ENCODE measurements around the gene SHMT2.
A peak's percentile ranks its signal among the peaks of the same experiment; 100 is the strongest.

The SHMT2 gene

DNA sequence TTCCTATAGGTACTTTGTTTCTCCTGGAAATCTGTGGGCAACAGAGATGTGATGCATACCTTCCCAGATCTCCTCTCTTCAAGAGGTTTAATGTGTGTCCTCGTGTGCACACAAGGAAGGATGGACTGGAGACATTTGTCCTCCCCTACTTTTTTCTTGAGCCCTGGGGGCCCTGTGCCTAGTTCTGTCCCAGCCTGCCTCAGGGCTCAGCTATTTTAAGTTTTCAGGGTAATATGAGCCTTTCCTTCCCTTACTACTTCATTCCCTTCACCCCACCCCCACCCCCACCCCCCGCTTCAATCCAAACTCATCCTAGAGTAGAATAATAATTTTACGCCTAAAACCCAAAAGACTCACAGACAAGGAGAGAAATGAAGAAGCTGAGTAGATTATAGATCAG lies 21.0 kb downstream of the SHMT2 start:
- no peaks in the 10 kb centered on the region for H3K27me3 ChIP-seq (ENCODE audit: control insufficient read depth in 1 of 2, insufficient read depth in 1 of 2, low read length in 2 of 2)
- H3K36me3 ChIP-seq (ENCODE audit: control insufficient read depth in 1 of 2, insufficient read depth in 2 of 2, low read depth in 1 of 2, low read length in 2 of 2), result peaks cover 6 to 18% of the 10 kb centered on the region in 2 experiments
- H4K91ac ChIP-seq (ENCODE audit: low read length), result no peak overlapping the region
- H2BK12ac ChIP-seq (ENCODE audit: low read length in 2 of 2), result no peak overlapping the region
- no peaks in the 10 kb centered on the region for H3K9me3 ChIP-seq (ENCODE audit: control insufficient read depth, low read length)
- H3K14ac ChIP-seq (ENCODE audit: low read length in 2 of 2), result no peak overlapping the region
- H3K4me1 ChIP-seq (ENCODE audit: control insufficient read depth, insufficient read depth, low read depth, low read length), result no peaks in the 10 kb centered on the region
- no peak overlapping the region for H2BK15ac ChIP-seq (ENCODE audit: low read depth, poor library complexity, severe bottlenecking)
- no peak overlapping the region for H2AK5ac ChIP-seq (ENCODE audit: low read length, severe bottlenecking)
- H2AFZ ChIP-seq (ENCODE audit: low read depth, low read length), result no peak overlapping the region
- no peak overlapping the region for H3K4ac ChIP-seq (ENCODE audit: low read depth in 1 of 2, low read length in 2 of 2)
- no peaks in the 10 kb centered on the region for H3K79me1 ChIP-seq (replicated peaks; ENCODE audit: low read length, poor library complexity, severe bottlenecking)
- no peak overlapping the region for H2BK5ac ChIP-seq (ENCODE audit: low read depth, low read length, poor library complexity, severe bottlenecking)
- no peak for DNase-seq
- no peak overlapping the region for H3K9ac ChIP-seq (ENCODE audit: low read length)
- no peak overlapping the region for H3K4me3 ChIP-seq (ENCODE audit: insufficient read depth in 1 of 2, low read depth in 1 of 2, low read length in 2 of 2)
- no peak overlapping the region for H2BK120ac ChIP-seq (ENCODE audit: low read depth, low read length)
- H3K23ac ChIP-seq (ENCODE audit: low read length in 2 of 2), result no peak overlapping the region
- 98% methylated on average over 2 of the region's 3 CpGs for WGBS
- no peak overlapping the region for H3K18ac ChIP-seq (ENCODE audit: low read depth in 1 of 2, low read length in 2 of 2)
- H4K8ac ChIP-seq (ENCODE audit: low read length), result no peak overlapping the region
- H3K4me2 ChIP-seq (ENCODE audit: low read length, poor library complexity, severe bottlenecking), result no peak overlapping the region
- H3K27ac ChIP-seq (ENCODE audit: low read length, poor library complexity, severe bottlenecking), result no peak overlapping the region

GRCh38 chr12:57250956-57251355 lies 21.4 kb downstream of the SHMT2 start, which contains the start of gene STAC3:
Gene STAC3 (minus strand): TSS chr12:57251187. CDS start chr12:57249636, 1,551 bp downstream.
- peaks cover 9 to 23% of the 10 kb centered on the region in 2 experiments for H3K36me3 ChIP-seq (ENCODE audit: control insufficient read depth in 1 of 2, insufficient read depth in 2 of 2, low read depth in 1 of 2, low read length in 2 of 2)
- H2BK15ac ChIP-seq (ENCODE audit: low read depth, poor library complexity, severe bottlenecking), result no peak within 1 kb of the TSS
- no peak within 1 kb of the TSS for H2AFZ ChIP-seq (ENCODE audit: low read depth, low read length)
- no peak within 1 kb of the TSS for H4K91ac ChIP-seq (ENCODE audit: low read length)
- H3K4me1 ChIP-seq (ENCODE audit: control insufficient read depth, insufficient read depth, low read depth, low read length), result no peaks in the 10 kb centered on the region
- H3K14ac ChIP-seq (ENCODE audit: low read length in 2 of 2), result no peak within 1 kb of the TSS
- H3K79me1 ChIP-seq (replicated peaks; ENCODE audit: low read length, poor library complexity, severe bottlenecking), result no peaks in the 10 kb centered on the region
- H3K9me3 ChIP-seq (ENCODE audit: control insufficient read depth, low read length), result no peaks in the 10 kb centered on the region
- no peak within 1 kb of the TSS for H2BK120ac ChIP-seq (ENCODE audit: low read depth, low read length)
- H3K18ac ChIP-seq (ENCODE audit: low read depth in 1 of 2, low read length in 2 of 2), result no peak within 1 kb of the TSS
- H2BK12ac ChIP-seq (ENCODE audit: low read length in 2 of 2), result no peak within 1 kb of the TSS
- no peak within 1 kb of the TSS for H3K4me2 ChIP-seq (ENCODE audit: low read length, poor library complexity, severe bottlenecking)
- H3K23ac ChIP-seq (ENCODE audit: low read length in 2 of 2), result no peak within 1 kb of the TSS
- H2AK5ac ChIP-seq (ENCODE audit: low read length, severe bottlenecking), result no peak within 1 kb of the TSS
- no peak within 1 kb of the TSS for H4K8ac ChIP-seq (ENCODE audit: low read length)
- no peak within 1 kb of the TSS for H3K4ac ChIP-seq (ENCODE audit: low read depth in 1 of 2, low read length in 2 of 2)
- no peak within 1 kb of the TSS for H3K4me3 ChIP-seq (ENCODE audit: insufficient read depth in 1 of 2, low read depth in 1 of 2, low read length in 2 of 2)
- DNase-seq, result no peak
- H3K27ac ChIP-seq (ENCODE audit: low read length, poor library complexity, severe bottlenecking), result no peak within 1 kb of the TSS
- H3K27me3 ChIP-seq (ENCODE audit: control insufficient read depth in 1 of 2, insufficient read depth in 1 of 2, low read length in 2 of 2), result no peaks in the 10 kb centered on the region
- no peak within 1 kb of the TSS for H3K9ac ChIP-seq (ENCODE audit: low read length)
- H2BK5ac ChIP-seq (ENCODE audit: low read depth, low read length, poor library complexity, severe bottlenecking), result no peak within 1 kb of the TSS
- 87% methylated on average over 5 of the region's 7 CpGs for whole genome bisulfite sequencing

DNA sequence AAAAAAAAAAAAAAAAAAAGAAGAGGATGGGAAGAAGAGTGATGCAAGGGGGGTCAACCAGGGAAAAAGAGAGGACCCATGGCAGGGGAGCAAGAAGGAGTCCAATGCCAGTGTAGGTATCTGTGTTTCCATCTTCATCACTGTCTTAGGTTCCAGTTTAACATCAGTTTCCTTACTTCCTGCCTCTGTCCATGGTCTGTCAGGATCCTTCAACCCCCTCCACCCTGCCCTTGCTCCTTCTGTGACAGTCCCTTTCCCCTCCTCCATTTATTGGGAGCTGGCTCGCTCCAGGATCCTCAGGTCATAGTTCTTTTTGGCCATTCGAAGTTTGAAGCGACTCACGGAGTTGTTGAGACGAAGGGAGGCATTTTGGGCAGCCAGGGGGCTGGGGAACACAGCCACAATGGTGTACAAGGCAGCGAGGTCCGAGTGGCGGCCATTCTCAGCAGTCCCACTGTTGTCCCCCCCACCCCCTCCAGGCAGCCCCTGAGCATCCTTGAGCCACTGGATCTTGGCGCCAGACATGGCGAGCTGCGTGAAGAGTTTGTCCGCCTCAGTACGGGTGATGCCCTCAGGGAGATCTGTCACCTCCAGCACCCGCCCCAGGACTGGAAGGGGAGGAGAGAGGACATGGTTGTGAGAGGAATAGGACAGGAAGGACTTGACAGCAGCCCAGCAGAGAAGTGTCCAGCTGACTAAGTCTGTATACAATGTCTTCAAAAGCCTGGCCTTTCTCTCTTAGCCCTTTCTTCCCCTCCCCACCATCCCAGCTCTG lies 25.2 kb downstream of the SHMT2 start:
- WGBS, result 97% methylated on average over 10 of the region's 14 CpGs
- no peak for DNase-seq

GRCh38 chr12:57255916-57256315 lies 26.4 kb downstream of the SHMT2 start:
- Histone ChIP-seq H2AFZ (ENCODE audit: low read depth, low read length) (no peak overlapping the region), H3K27ac (ENCODE audit: low read length, poor library complexity, severe bottlenecking) (no peak overlapping the region), H3K23ac (ENCODE audit: low read length in 2 of 2) (no peak overlapping the region), H4K8ac (ENCODE audit: low read length) (no peak overlapping the region), H4K91ac (ENCODE audit: low read length) (no peak overlapping the region), H3K4ac (ENCODE audit: low read depth in 1 of 2, low read length in 2 of 2) (no peak overlapping the region), H3K4me2 (ENCODE audit: low read length, poor library complexity, severe bottlenecking) (no peak overlapping the region), H3K9ac (ENCODE audit: low read length) (no peak overlapping the region), H3K27me3 (ENCODE audit: control insufficient read depth in 1 of 2, insufficient read depth in 1 of 2, low read length in 2 of 2) (no peaks in the 10 kb centered on the region), H2BK5ac (ENCODE audit: low read depth, low read length, poor library complexity, severe bottlenecking) (no peak overlapping the region), H2BK12ac (ENCODE audit: low read length in 2 of 2) (no peak overlapping the region), H3K4me3 (ENCODE audit: insufficient read depth in 1 of 2, low read depth in 1 of 2, low read length in 2 of 2) (no peak overlapping the region), H3K14ac (ENCODE audit: low read length in 2 of 2) (no peak overlapping the region), H2BK120ac (ENCODE audit: low read depth, low read length) (no peak overlapping the region), H3K79me1 (replicated peaks; ENCODE audit: low read length, poor library complexity, severe bottlenecking) (no peaks in the 10 kb centered on the region), H3K9me3 (ENCODE audit: control insufficient read depth, low read length) (no peaks in the 10 kb centered on the region), H3K36me3 (ENCODE audit: control insufficient read depth in 1 of 2, insufficient read depth in 2 of 2, low read depth in 1 of 2, low read length in 2 of 2) (peaks cover 35 to 70% of the 10 kb centered on the region in 2 experiments), H2AK5ac (ENCODE audit: low read length, severe bottlenecking) (no peak overlapping the region), H3K4me1 (ENCODE audit: control insufficient read depth, insufficient read depth, low read depth, low read length) (no peaks in the 10 kb centered on the region), H3K18ac (ENCODE audit: low read depth in 1 of 2, low read length in 2 of 2) (no peak overlapping the region), H2BK15ac (ENCODE audit: low read depth, poor library complexity, severe bottlenecking) (peak overlapping the region; percentile 30)
- no peak for DNase-seq
- WGBS, result 92% methylated on average over 6 of the region's 6 CpGs

More for the DNA sequence above, 25.2 kb downstream of the SHMT2 start:
- no peak overlapping the region for H3K9ac ChIP-seq (ENCODE audit: low read length)
- no peak overlapping the region for H2AFZ ChIP-seq (ENCODE audit: low read depth, low read length)
- H3K18ac ChIP-seq (ENCODE audit: low read depth in 1 of 2, low read length in 2 of 2), result no peak overlapping the region
- no peak overlapping the region for H2AK5ac ChIP-seq (ENCODE audit: low read length, severe bottlenecking)
- peaks cover 25 to 58% of the 10 kb centered on the region in 2 experiments for H3K36me3 ChIP-seq (ENCODE audit: control insufficient read depth in 1 of 2, insufficient read depth in 2 of 2, low read depth in 1 of 2, low read length in 2 of 2)
- H3K79me1 ChIP-seq (replicated peaks; ENCODE audit: low read length, poor library complexity, severe bottlenecking), result no peaks in the 10 kb centered on the region
- H3K9me3 ChIP-seq (ENCODE audit: control insufficient read depth, low read length), result no peaks in the 10 kb centered on the region
- H3K23ac ChIP-seq (ENCODE audit: low read length in 2 of 2), result no peak overlapping the region
- H3K14ac ChIP-seq (ENCODE audit: low read length in 2 of 2), result no peak overlapping the region
- H2BK5ac ChIP-seq (ENCODE audit: low read depth, low read length, poor library complexity, severe bottlenecking), result no peak overlapping the region
- H4K91ac ChIP-seq (ENCODE audit: low read length), result no peak overlapping the region
- no peak overlapping the region for H3K4me3 ChIP-seq (ENCODE audit: insufficient read depth in 1 of 2, low read depth in 1 of 2, low read length in 2 of 2)
- no peak overlapping the region for H2BK15ac ChIP-seq (ENCODE audit: low read depth, poor library complexity, severe bottlenecking)
- no peak overlapping the region for H3K27ac ChIP-seq (ENCODE audit: low read length, poor library complexity, severe bottlenecking)
- no peak overlapping the region for H2BK12ac ChIP-seq (ENCODE audit: low read length in 2 of 2)
- H4K8ac ChIP-seq (ENCODE audit: low read length), result no peak overlapping the region
- H3K4me1 ChIP-seq (ENCODE audit: control insufficient read depth, insufficient read depth, low read depth, low read length), result no peaks in the 10 kb centered on the region
- H3K4me2 ChIP-seq (ENCODE audit: low read length, poor library complexity, severe bottlenecking), result no peak overlapping the region
- no peak overlapping the region for H3K4ac ChIP-seq (ENCODE audit: low read depth in 1 of 2, low read length in 2 of 2)
- no peak overlapping the region for H2BK120ac ChIP-seq (ENCODE audit: low read depth, low read length)
- no peaks in the 10 kb centered on the region for H3K27me3 ChIP-seq (ENCODE audit: control insufficient read depth in 1 of 2, insufficient read depth in 1 of 2, low read length in 2 of 2)

All from mesenchymal stem cell (in vitro differentiated cells and primary cell).